Activated CD4-positive, alpha-beta memory T cell treated with anti-CD3 and anti-CD28 coated beads for 36 hours (primary cell): ENCODE data around the gene LACC1. TPM values are rescaled to one million over a fixed set of nuclear protein-coding genes. Genes with fewer than 3 reads are reported as not detected.

Experiments used
- CTCF ChIA-PET: fragments of 350-600 bp; sonication (Branson Sonifier 250); formaldehyde crosslinking; loops from one replicate; lab custom pipeline; 2021; ENCODE audit warnings: antibody characterized with exemption, inconsistent platforms; lab: Charles Lee
- POLR2A ChIA-PET: fragments of 350-600 bp; sonication (Branson Sonifier 250); formaldehyde crosslinking; loops from one replicate; lab custom pipeline; 2021; ENCODE audit warnings: antibody characterized with exemption; lab: Charles Lee
- DNase-seq: peaks from one replicate; pipeline ENCODE4 v3.0.0-alpha.2; 2020
- H3K27ac Mint-ChIP-seq: one replicate; pipeline ENCODE4 v1.8.0; 2021; ENCODE audit warnings: mixed read lengths
- H3K27me3 Mint-ChIP-seq: one replicate; pipeline ENCODE4 v1.8.0; 2021; ENCODE audit warnings: mixed read lengths
- H3K36me3 Mint-ChIP-seq: one replicate; pipeline ENCODE4 v1.8.0; 2021; ENCODE audit warnings: mixed read lengths
- H3K4me1 Mint-ChIP-seq: one replicate; pipeline ENCODE4 v1.8.0; 2021; ENCODE audit warnings: low read depth, mixed read lengths
- H3K4me3 Mint-ChIP-seq: one replicate; pipeline ENCODE4 v1.8.0; 2021; ENCODE audit warnings: mild to moderate bottlenecking, mixed read lengths
- H3K9me3 Mint-ChIP-seq: one replicate; pipeline ENCODE4 v1.8.0; 2021; ENCODE audit warnings: mixed read lengths
- intact Hi-C: fragments of 100-400 bp; cut with micrococcal nuclease; formaldehyde crosslinking; loops from one replicate; pipeline ENCODE4 v1.15.1; 2023
- total RNA-seq, 2 experiments: library from RNA; stranded (reverse); gene quantifications; one replicate each; pipeline ENCODE4 v1.2.3, GENCODE V29; 2021

The LACC1 gene
- 1 to 10 TPM; 4.4 to 4.5 TPM for total RNA-seq

GRCh38 chr13:43879755-43880181, at the start of gene LACC1:
Gene LACC1, plus strand, starts transcription at chr13:43879904. Its CDS starts 1,082 bp downstream, at chr13:43880986.
- peak within 1 kb of the TSS; percentile 87 for H3K27ac Mint-ChIP-seq
- DNase-seq = peak; percentile 54
- no peaks in the 10 kb centered on the region for H3K9me3 Mint-ChIP-seq
- peak within 1 kb of the TSS; percentile 85 for H3K4me3 Mint-ChIP-seq
- no peaks in the 10 kb centered on the region for H3K36me3 Mint-ChIP-seq
- POLR2A ChIA-PET = interaction anchor here (2.1 kb wide), 1 partner anchor 83 kb away, joined by 8 read pairs; no protein-coding TSS in a partner anchor
- H3K4me1 Mint-ChIP-seq = peaks cover 23% of the 10 kb centered on the region
- peaks cover 2% of the 10 kb centered on the region for H3K27me3 Mint-ChIP-seq
- CTCF ChIA-PET = interaction anchor here (1.0 to 1.3 kb wide), 3 partner anchors 14 to 75 kb away, joined by 3 read pairs; no protein-coding TSS in a partner anchor
- intact Hi-C loops = loop anchor here (5.0 to 10.0 kb wide), 2 partner anchors 698 to 885 kb away; partner anchors contain the start of genes EPSTI1 and TSC22D1

DNA sequence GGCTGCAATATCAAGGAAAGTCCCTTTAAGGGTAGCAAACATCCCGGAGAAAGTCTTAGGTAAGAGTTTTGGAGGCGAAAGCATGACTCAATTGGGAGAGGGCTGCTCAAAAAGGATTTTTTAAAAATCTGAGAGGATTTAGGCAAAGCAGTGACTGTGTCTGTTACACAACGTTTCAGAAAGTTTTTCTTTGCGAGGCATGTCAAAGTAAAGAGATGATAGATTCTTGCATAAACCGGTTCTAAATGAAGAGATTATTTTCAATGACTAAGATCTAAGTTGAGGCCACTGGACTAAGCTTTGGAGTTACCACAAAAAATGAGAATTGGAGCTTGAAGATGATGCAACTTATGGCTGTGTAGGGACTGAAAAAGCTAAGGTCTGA, 49.2 kb upstream of the LACC1 start:
- intact Hi-C loops = no loop called here
- Mint-ChIP-seq H3K4me3 (no peak overlapping the region), H3K9me3 (no peaks in the 10 kb centered on the region), H3K27me3 (peaks cover 1% of the 10 kb centered on the region), H3K36me3 (no peaks in the 10 kb centered on the region), H3K27ac (no peak overlapping the region), H3K4me1 (no peaks in the 10 kb centered on the region)
- POLR2A ChIA-PET = no interaction called here
- DNase-seq = no peak
- CTCF ChIA-PET = no interaction called here

DNA sequence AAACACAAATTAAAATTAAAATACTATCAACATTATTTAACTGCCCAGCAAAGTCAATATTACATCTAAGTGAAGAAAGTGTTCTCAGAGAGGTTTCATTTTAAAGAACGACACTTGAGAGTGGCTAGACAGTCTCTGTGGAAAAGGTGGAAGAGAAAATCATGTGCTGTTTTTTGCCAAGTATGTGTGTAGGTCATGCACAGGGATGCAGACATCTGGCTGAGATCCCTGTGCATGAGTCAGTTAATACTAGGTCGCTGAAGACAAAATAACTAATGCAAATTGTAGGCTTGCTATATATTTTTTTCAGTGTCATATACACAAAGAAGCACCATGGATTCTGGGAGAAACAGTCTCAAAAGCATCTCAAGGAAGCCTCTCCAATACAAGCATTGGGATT, 48.6 kb upstream of the LACC1 start:
- Mint-ChIP-seq H3K27ac (no peak overlapping the region), H3K4me1 (no peaks in the 10 kb centered on the region), H3K27me3 (peaks cover 1% of the 10 kb centered on the region), H3K9me3 (no peaks in the 10 kb centered on the region), H3K4me3 (no peak overlapping the region), H3K36me3 (no peaks in the 10 kb centered on the region)
- POLR2A ChIA-PET = no interaction called here
- no peak for DNase-seq
- CTCF ChIA-PET = no interaction called here
- intact Hi-C loops = no loop called here

GRCh38 chr13:43835701-43836100, 44.0 kb upstream of the LACC1 start:
- H3K9me3 Mint-ChIP-seq = peaks cover 3% of the 10 kb centered on the region
- ChIA-PET CTCF (no interaction called here), POLR2A (interaction anchor here (0.6 kb wide), 1 partner anchor 400 kb away, joined by 4 read pairs; no protein-coding TSS in a partner anchor)

DNA sequence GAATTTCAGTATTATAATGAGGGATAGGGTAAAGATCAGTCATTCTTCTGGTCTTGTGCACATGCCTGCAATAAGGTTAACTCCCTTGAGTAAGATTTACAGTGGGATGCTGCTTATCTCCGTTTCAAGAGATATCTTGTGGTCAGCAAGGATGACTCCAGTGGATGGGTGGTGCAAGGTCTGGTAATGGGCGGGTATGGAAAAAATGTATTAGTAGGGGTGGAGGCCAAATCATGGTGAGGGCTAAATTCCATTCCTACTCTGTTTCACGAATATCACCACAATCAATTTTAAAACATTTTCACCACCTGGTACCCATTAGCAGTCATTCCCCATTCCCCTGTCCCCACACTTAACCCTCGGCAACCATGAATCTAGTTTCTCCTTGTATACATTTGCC, 40.8 kb upstream of the LACC1 start:
- POLR2A ChIA-PET = no interaction called here
- Mint-ChIP-seq H3K27ac (no peak overlapping the region), H3K36me3 (no peaks in the 10 kb centered on the region), H3K4me1 (no peaks in the 10 kb centered on the region), H3K9me3 (peaks cover 7% of the 10 kb centered on the region), H3K27me3 (no peaks in the 10 kb centered on the region), H3K4me3 (no peak overlapping the region)
- CTCF ChIA-PET = no interaction called here
- intact Hi-C loops = no loop called here
- no peak for DNase-seq

More at GRCh38 chr13:43835701-43836100, 44.0 kb upstream of the LACC1 start:
- no peaks in the 10 kb centered on the region for H3K36me3 Mint-ChIP-seq
- DNase-seq = no peak
- peaks cover 1% of the 10 kb centered on the region for H3K27me3 Mint-ChIP-seq
- H3K27ac Mint-ChIP-seq = no peak overlapping the region
- H3K4me3 Mint-ChIP-seq = no peak overlapping the region
- no peaks in the 10 kb centered on the region for H3K4me1 Mint-ChIP-seq
- intact Hi-C loops = no loop called here

GRCh38 chr13:43846496-43847158, 33.1 kb upstream of the LACC1 start:
- peaks cover 23% of the 10 kb centered on the region for H3K9me3 Mint-ChIP-seq
- ChIA-PET POLR2A (no interaction called here), CTCF (no interaction called here)
- H3K27ac Mint-ChIP-seq = no peak overlapping the region
- H3K4me1 Mint-ChIP-seq = no peaks in the 10 kb centered on the region
- H3K4me3 Mint-ChIP-seq = no peak overlapping the region
- H3K36me3 Mint-ChIP-seq = peaks cover 24% of the 10 kb centered on the region
- DNase-seq = no peak
- peaks cover 1% of the 10 kb centered on the region for H3K27me3 Mint-ChIP-seq
- intact Hi-C loops = no loop called here

- DNase-seq = no peak
- POLR2A ChIA-PET = no interaction called here
- H3K36me3 Mint-ChIP-seq = peaks cover 39% of the 10 kb centered on the region
- H3K27me3 Mint-ChIP-seq = peaks cover 1% of the 10 kb centered on the region
- H3K9me3 Mint-ChIP-seq = peaks cover 38% of the 10 kb centered on the region
- CTCF ChIA-PET = interaction anchor here (0.5 kb wide), 1 partner anchor 876 kb away, joined by 3 read pairs; no protein-coding TSS in a partner anchor
- no peaks in the 10 kb centered on the region for H3K4me1 Mint-ChIP-seq
- intact Hi-C loops = no loop called here
- H3K27ac Mint-ChIP-seq = no peak overlapping the region
- no peak overlapping the region for H3K4me3 Mint-ChIP-seq
These were observed 31.6 kb upstream of the LACC1 start for GRCh38 chr13:43848001-43848649.

- ChIA-PET POLR2A (no interaction called here), CTCF (no interaction called here)
- H3K36me3 Mint-ChIP-seq = peaks cover 61% of the 10 kb centered on the region
- no peak overlapping the region for H3K4me3 Mint-ChIP-seq
- no peak overlapping the region for H3K27ac Mint-ChIP-seq
- intact Hi-C loops = no loop called here
- DNase-seq = no peak
- H3K4me1 Mint-ChIP-seq = no peaks in the 10 kb centered on the region
- H3K9me3 Mint-ChIP-seq = peaks cover 63% of the 10 kb centered on the region
- H3K27me3 Mint-ChIP-seq = peaks cover 1% of the 10 kb centered on the region
These were observed 28.8 kb upstream of the LACC1 start for GRCh38 chr13:43850873-43851272.

GRCh38 chr13:43852923-43853404, 26.7 kb upstream of the LACC1 start:
- Mint-ChIP-seq H3K36me3 (peaks cover 64% of the 10 kb centered on the region), H3K9me3 (peaks cover 64% of the 10 kb centered on the region), H3K27me3 (no peaks in the 10 kb centered on the region), H3K4me1 (no peaks in the 10 kb centered on the region), H3K4me3 (no peak overlapping the region), H3K27ac (no peak overlapping the region)
- intact Hi-C loops = no loop called here
- ChIA-PET POLR2A (no interaction called here), CTCF (no interaction called here)
- DNase-seq = no peak

GRCh38 chr13:43861863-43862262, 17.8 kb upstream of the LACC1 start:
- intact Hi-C loops = no loop called here
- no peak overlapping the region for H3K4me3 Mint-ChIP-seq
- H3K27ac Mint-ChIP-seq = no peak overlapping the region
- POLR2A ChIA-PET = no interaction called here
- H3K9me3 Mint-ChIP-seq = no peaks in the 10 kb centered on the region
- no peaks in the 10 kb centered on the region for H3K27me3 Mint-ChIP-seq
- CTCF ChIA-PET = no interaction called here
- H3K36me3 Mint-ChIP-seq = peaks cover 1% of the 10 kb centered on the region
- DNase-seq = no peak
- H3K4me1 Mint-ChIP-seq = no peaks in the 10 kb centered on the region

GRCh38 chr13:43864921-43865320, 14.8 kb upstream of the LACC1 start:
- Mint-ChIP-seq H3K27me3 (no peaks in the 10 kb centered on the region), H3K36me3 (peaks cover 5% of the 10 kb centered on the region), H3K27ac (no peak overlapping the region), H3K4me3 (no peak overlapping the region), H3K4me1 (no peaks in the 10 kb centered on the region), H3K9me3 (no peaks in the 10 kb centered on the region)
- ChIA-PET POLR2A (no interaction called here), CTCF (no interaction called here)
- intact Hi-C loops = no loop called here
- no peak for DNase-seq

DNA sequence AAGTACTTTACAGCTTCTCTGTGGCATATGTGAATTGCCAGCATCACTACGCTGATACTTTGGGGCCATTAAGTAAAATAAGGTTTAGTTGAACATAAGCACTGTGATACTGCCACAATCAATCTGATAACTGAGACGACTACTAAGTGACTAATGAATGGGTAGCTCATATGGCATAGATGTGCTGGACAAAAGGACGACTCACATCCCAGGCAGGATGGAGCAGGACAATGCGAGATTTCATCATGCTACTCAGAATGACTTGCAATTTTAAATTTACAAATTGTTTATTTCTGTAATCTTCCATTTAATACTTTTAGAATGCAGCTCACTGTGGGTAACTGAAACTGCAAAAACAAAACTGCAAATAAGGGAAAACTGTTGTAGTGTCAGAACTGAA, 13.8 kb upstream of the LACC1 start:
- intact Hi-C loops = no loop called here
- POLR2A ChIA-PET = no interaction called here
- Mint-ChIP-seq H3K36me3 (peaks cover 5% of the 10 kb centered on the region), H3K4me3 (no peak overlapping the region), H3K9me3 (no peaks in the 10 kb centered on the region), H3K27me3 (no peaks in the 10 kb centered on the region), H3K4me1 (no peaks in the 10 kb centered on the region), H3K27ac (no peak overlapping the region)
- DNase-seq = no peak
- CTCF ChIA-PET = no interaction called here
